HCT116 (cell line): ENCODE measurements around the gene ELAC1. TPM values are rescaled to one million over a fixed set of nuclear protein-coding genes. Genes with fewer than 3 reads are reported as not detected.

Source experiments
- ATAC-seq: fragments of 200-7000 bp; cut with Tn5 transposase; 2 replicates; pipeline ENCODE4 v1.9.1; 2020; ENCODE audit warnings: mild to moderate bottlenecking, moderate library complexity
- BruUV-seq: library from RNA; stranded (reverse); fragments of 400-500 nt; replicated peaks from 2 replicates; lab custom pipeline; 2021; lab: Mats Ljungman, UMichigan
- CTCF ChIA-PET: fragments of 300-600 bp; sonication (Branson Sonifier 250); formaldehyde crosslinking; loops from one replicate; lab custom pipeline; 2021; ENCODE audit warnings: antibody characterized with exemption; lab: Charles Lee
- POLR2A ChIA-PET: fragments of 300-600, 350-600 bp; sonication (Branson Sonifier 250); formaldehyde crosslinking; loops from one replicate; lab custom pipeline; 2021; ENCODE audit warnings: antibody characterized with exemption; lab: Charles Lee
- RAD21 ChIA-PET, 2 experiments: fragments of 300-600 bp; sonication (Branson Sonifier 250); formaldehyde crosslinking; loops; one replicate each; lab custom pipeline; 2023; ENCODE audit warnings: low total read pairs in 2 of 2; ENCODE audit not compliant: uncharacterized antibody in 2 of 2, unreplicated experiment in 2 of 2, low non-redundant PET in 1 of 2; lab: Charles Lee
- DNase-seq: peaks from one replicate; pipeline ENCODE4 v3.0.0-alpha.2; 2010; ENCODE audit warnings: low read depth, low spot score
- H2AFZ ChIP-seq: fragments of 200-600 bp; shearing (Covaris generic), sonication (generic); 2 replicates; pipeline ENCODE4 v1.6.1; 2017; ENCODE audit warnings: low read depth, mixed run types, mixed read lengths, antibody characterized with exemption, low read length; ENCODE audit not compliant: poor library complexity, severe bottlenecking
- H3K27ac ChIP-seq: 2 replicates; pipeline ENCODE4 v1.5.1; 2012; ENCODE audit warnings: low read depth, low read length
- H3K27me3 ChIP-seq: fragments of 200-600 bp; sonication (generic); 2 replicates; pipeline ENCODE4 v1.6.1; 2016; ENCODE audit warnings: mixed run types, low read length, mixed read lengths; ENCODE audit not compliant: insufficient read depth
- H3K36me3 ChIP-seq, 2 experiments: fragments of 200-500 bp in 1 of 2; fragments of 200-600 bp in 1 of 2; sonication (Bioruptor generic) in 1 of 2; sonication (generic) in 1 of 2; 2 replicates each; pipeline versions ENCODE4 v1.5.1 to v1.6.1; 2014 to 2016; ENCODE audit warnings: low read length in 2 of 2, inconsistent platforms in 1 of 2, mixed read lengths in 1 of 2, mixed run types in 1 of 2; ENCODE audit not compliant: insufficient read depth in 2 of 2, control insufficient read depth in 1 of 2
- H3K4me1 ChIP-seq, 2 experiments: fragments of 200-600 bp in 1 of 2; sonication (generic) in 1 of 2; 2 replicates each; pipeline versions ENCODE4 v1.5.1 to v1.6.1; 2012 to 2017; ENCODE audit warnings: low read length in 2 of 2, inconsistent platforms in 1 of 2, mild to moderate bottlenecking in 1 of 2, mixed read lengths in 1 of 2, mixed run types in 1 of 2, moderate library complexity in 1 of 2; ENCODE audit not compliant: insufficient read depth in 2 of 2, control insufficient read depth in 1 of 2
- H3K4me2 ChIP-seq: fragments of 200-600 bp; sonication (generic); 2 replicates; pipeline ENCODE4 v1.6.1; 2017; ENCODE audit warnings: mixed run types, low read length, mixed read lengths
- H3K4me3 ChIP-seq, 2 experiments: fragments of 200-600 bp in 1 of 2; sonication (generic) in 1 of 2; replicated peaks in 1 of 2; 2 replicates each; pipeline ENCODE4 v1.5.1; 2011 to 2016; ENCODE audit warnings: low read length in 2 of 2, control low read depth in 1 of 2, low read depth in 1 of 2, mild to moderate bottlenecking in 1 of 2, mixed read lengths in 1 of 2, mixed run types in 1 of 2
- H3K79me2 ChIP-seq: fragments of 200-600 bp; sonication (generic); 2 replicates; pipeline ENCODE4 v1.6.1; 2017; ENCODE audit warnings: mild to moderate bottlenecking, mixed run types, low read length, moderate library complexity, mixed read lengths; ENCODE audit not compliant: insufficient read depth
- H3K9ac ChIP-seq: fragments of 200-600 bp; sonication (generic); 2 replicates; pipeline ENCODE4 v1.6.1; 2016; ENCODE audit warnings: low read length, mixed read lengths
- H3K9me2 ChIP-seq: fragments of 200-600 bp; sonication (generic), shearing (Covaris generic); 2 replicates; pipeline ENCODE4 v1.6.1; 2017; ENCODE audit warnings: mixed run types, mild to moderate bottlenecking, moderate library complexity; ENCODE audit not compliant: insufficient read depth
- H3K9me3 ChIP-seq, 2 experiments: fragments of 200-500 bp in 1 of 2; fragments of 200-600 bp in 1 of 2; sonication (Bioruptor generic) in 1 of 2; sonication (generic) in 1 of 2; 2 replicates each; pipeline ENCODE4 v1.6.1; 2014 to 2017; ENCODE audit warnings: low read length in 2 of 2, mixed read lengths in 2 of 2, inconsistent platforms in 1 of 2, low read depth in 1 of 2, mild to moderate bottlenecking in 1 of 2, mixed run types in 1 of 2, moderate library complexity in 1 of 2; ENCODE audit not compliant: control insufficient read depth in 1 of 2, insufficient read depth in 1 of 2
- H4K20me1 ChIP-seq: fragments of 200-600 bp; sonication (generic), shearing (Covaris generic); 2 replicates; pipeline ENCODE4 v1.6.1; 2017; ENCODE audit warnings: mixed run types, mild to moderate bottlenecking, moderate library complexity; ENCODE audit not compliant: insufficient read depth
- CBX3 ChIP-seq: IDR thresholded peaks from 2 replicates; pipeline ENCODE4 v1.6.1; 2012; ENCODE audit warnings: low read depth
- EZH2 ChIP-seq: fragments of 200-600 bp; sonication (generic); IDR thresholded peaks from 2 replicates; pipeline ENCODE4 v1.6.1; 2017; ENCODE audit warnings: antibody characterized with exemption, mixed run types
- EZH2phosphoT487 ChIP-seq: fragments of 200-600 bp; IDR thresholded peaks from 2 replicates; pipeline ENCODE4 v1.6.1; 2018; ENCODE audit warnings: antibody characterized with exemption, borderline replicate concordance
- FOSL1 ChIP-seq: IDR thresholded peaks from 2 replicates; pipeline ENCODE4 v1.6.1; 2012; ENCODE audit warnings: low read depth
- JUND ChIP-seq: IDR thresholded peaks from 2 replicates; pipeline ENCODE4 v1.6.1; 2012
- POLR2AphosphoS5 ChIP-seq: IDR thresholded peaks from 2 replicates; pipeline ENCODE4 v1.6.1; 2011; ENCODE audit warnings: mild to moderate bottlenecking, low read depth, low read length, moderate library complexity
- RAD21 ChIP-seq: IDR thresholded peaks from 2 replicates; pipeline ENCODE4 v1.6.1; 2012; ENCODE audit warnings: low read depth, mild to moderate bottlenecking
- SRF ChIP-seq: IDR thresholded peaks from 2 replicates; pipeline ENCODE4 v1.6.1; 2012; ENCODE audit warnings: low read depth
- YY1 ChIP-seq: IDR thresholded peaks from 2 replicates; pipeline ENCODE4 v1.6.1; 2011; ENCODE audit warnings: low read length, low read depth, moderate library complexity, mild to moderate bottlenecking; ENCODE audit not compliant: insufficient replicate concordance; ENCODE audit errors: extremely low read depth
- ZNF274 ChIP-seq: fragments of 200-500 bp; sonication (Bioruptor generic); IDR thresholded peaks from 2 replicates; pipeline ENCODE4 v1.6.1; 2014; ENCODE audit warnings: mild to moderate bottlenecking, low read depth, low read length, inconsistent platforms
- intact Hi-C: fragments of 100-400 bp; cut with micrococcal nuclease; formaldehyde crosslinking; loops from 2 replicates; pipeline ENCODE4 v1.10.0; 2022
- total RNA-seq: library from RNA; stranded (reverse); gene quantifications from one replicate; pipeline ENCODE4 v1.2.1, GENCODE V29; 2021; ENCODE audit not compliant: unreplicated experiment
- TF ChIP-seq, protein P1 (sequence below): IDR thresholded peaks from 2 replicates; pipeline ENCODE4 v1.6.1; 2012; ENCODE audit warnings: low read depth

ELAC1 gene
- total RNA-seq, 1 experiment from 2014 or later: 8.6 TPM

- Histone ChIP-seq H3K9me3 (no peaks in the 10 kb centered on the region), H3K27me3 (no peaks in the 10 kb centered on the region)
- TF ChIP-seq YY1 (no peak), ZNF274 (no peak), SRF (no peak), EZH2 (no peak), EZH2phosphoT487 (no peak), JUND (no peak), FOSL1 (no peak), POLR2AphosphoS5 (no peak), RAD21 (no peak), CBX3 (no peak)
- TF ChIP-seq, protein P1, sequence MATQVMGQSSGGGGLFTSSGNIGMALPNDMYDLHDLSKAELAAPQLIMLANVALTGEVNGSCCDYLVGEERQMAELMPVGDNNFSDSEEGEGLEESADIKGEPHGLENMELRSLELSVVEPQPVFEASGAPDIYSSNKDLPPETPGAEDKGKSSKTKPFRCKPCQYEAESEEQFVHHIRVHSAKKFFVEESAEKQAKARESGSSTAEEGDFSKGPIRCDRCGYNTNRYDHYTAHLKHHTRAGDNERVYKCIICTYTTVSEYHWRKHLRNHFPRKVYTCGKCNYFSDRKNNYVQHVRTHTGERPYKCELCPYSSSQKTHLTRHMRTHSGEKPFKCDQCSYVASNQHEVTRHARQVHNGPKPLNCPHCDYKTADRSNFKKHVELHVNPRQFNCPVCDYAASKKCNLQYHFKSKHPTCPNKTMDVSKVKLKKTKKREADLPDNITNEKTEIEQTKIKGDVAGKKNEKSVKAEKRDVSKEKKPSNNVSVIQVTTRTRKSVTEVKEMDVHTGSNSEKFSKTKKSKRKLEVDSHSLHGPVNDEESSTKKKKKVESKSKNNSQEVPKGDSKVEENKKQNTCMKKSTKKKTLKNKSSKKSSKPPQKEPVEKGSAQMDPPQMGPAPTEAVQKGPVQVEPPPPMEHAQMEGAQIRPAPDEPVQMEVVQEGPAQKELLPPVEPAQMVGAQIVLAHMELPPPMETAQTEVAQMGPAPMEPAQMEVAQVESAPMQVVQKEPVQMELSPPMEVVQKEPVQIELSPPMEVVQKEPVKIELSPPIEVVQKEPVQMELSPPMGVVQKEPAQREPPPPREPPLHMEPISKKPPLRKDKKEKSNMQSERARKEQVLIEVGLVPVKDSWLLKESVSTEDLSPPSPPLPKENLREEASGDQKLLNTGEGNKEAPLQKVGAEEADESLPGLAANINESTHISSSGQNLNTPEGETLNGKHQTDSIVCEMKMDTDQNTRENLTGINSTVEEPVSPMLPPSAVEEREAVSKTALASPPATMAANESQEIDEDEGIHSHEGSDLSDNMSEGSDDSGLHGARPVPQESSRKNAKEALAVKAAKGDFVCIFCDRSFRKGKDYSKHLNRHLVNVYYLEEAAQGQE: no peak
- TF ChIP-seq, all 23 proteins: peak for 0
- no peak overlapping the region for H3K4me2 ChIP-seq
- no peaks in the 10 kb centered on the region for H4K20me1 ChIP-seq
- CTCF ChIA-PET: no interaction called here
- H3K9me2 ChIP-seq: no peaks in the 10 kb centered on the region
- no peak overlapping the region for H2AFZ ChIP-seq
- no TSS peak for BruUV-seq
- H3K36me3 ChIP-seq: peaks cover 4 to 5% of the 10 kb centered on the region in 2 experiments; a peak in 2 of 4 replicates
- RAD21 ChIA-PET: no interaction called here
- POLR2A ChIA-PET: no interaction called here
- no peak overlapping the region for H3K4me3 ChIP-seq
- intact Hi-C loops: no loop called here
- no peak overlapping the region for H3K9ac ChIP-seq
- no peak for DNase-seq
- H3K27ac ChIP-seq: no peak overlapping the region
- no peak for ATAC-seq
- no peaks in the 10 kb centered on the region for H3K79me2 ChIP-seq
- H3K4me1 ChIP-seq: peaks cover 2 to 13% of the 10 kb centered on the region in 2 experiments; a peak in 1 of 4 replicates
Observed at GRCh38 chr18:50982086-50982801, 14.4 kb downstream of the ELAC1 start.
